HUES48 (cell line): ENCODE measurements around the gene FAT1.

Experiments
- H3K27ac ChIP-seq: one replicate; pipeline ENCODE4 v1.7.0; 2013; ENCODE audit warnings: low read depth, low read length, inconsistent platforms
- H3K27me3 ChIP-seq: 2 replicates; pipeline ENCODE4 v1.6.1; 2013; ENCODE audit warnings: mild to moderate bottlenecking, low read length; ENCODE audit not compliant: control insufficient read depth, insufficient read depth
- H3K36me3 ChIP-seq: 2 replicates; pipeline ENCODE4 v1.6.1; 2013; ENCODE audit warnings: low read length; ENCODE audit not compliant: control insufficient read depth, insufficient read depth
- H3K4me1 ChIP-seq: 2 replicates; pipeline ENCODE4 v1.6.1; 2013; ENCODE audit warnings: mild to moderate bottlenecking, low read length; ENCODE audit not compliant: control insufficient read depth, insufficient read depth
- H3K4me3 ChIP-seq: 2 replicates; pipeline ENCODE4 v1.5.1; 2013; ENCODE audit warnings: mild to moderate bottlenecking, low read depth, low read length
- H3K9ac ChIP-seq: 2 replicates; pipeline ENCODE4 v1.6.1; 2013; ENCODE audit warnings: mild to moderate bottlenecking, low read depth, low read length, moderate library complexity
- H3K9me3 ChIP-seq: 2 replicates; pipeline ENCODE4 v1.6.1; 2013; ENCODE audit warnings: low read length; ENCODE audit not compliant: control insufficient read depth, insufficient read depth

FAT1 gene

GRCh38 chr4:186749611-186750281, 26.1 kb upstream of the FAT1 start:
- Histone ChIP-seq H3K4me1 (no peaks in the 10 kb centered on the region), H3K27me3 (no peaks in the 10 kb centered on the region), H3K4me3 (no peak overlapping the region), H3K36me3 (no peaks in the 10 kb centered on the region), H3K27ac (no peak overlapping the region), H3K9ac (no peak overlapping the region), H3K9me3 (no peaks in the 10 kb centered on the region)

- Histone ChIP-seq H3K27me3 (no peaks in the 10 kb centered on the region), H3K9me3 (no peaks in the 10 kb centered on the region), H3K36me3 (no peaks in the 10 kb centered on the region), H3K4me1 (no peaks in the 10 kb centered on the region), H3K9ac (no peak overlapping the region), H3K4me3 (no peak overlapping the region), H3K27ac (no peak overlapping the region)
These were observed 22.9 kb upstream of the FAT1 start for GRCh38 chr4:186746581-186746980.

- no peak overlapping the region for H3K4me3 ChIP-seq
- no peaks in the 10 kb centered on the region for H3K27me3 ChIP-seq
- no peak overlapping the region for H3K9ac ChIP-seq
- no peaks in the 10 kb centered on the region for H3K9me3 ChIP-seq
- no peaks in the 10 kb centered on the region for H3K36me3 ChIP-seq
- H3K27ac ChIP-seq = no peak overlapping the region
- no peaks in the 10 kb centered on the region for H3K4me1 ChIP-seq
These were observed 19.6 kb upstream of the FAT1 start for GRCh38 chr4:186743261-186743660.

- H3K9me3 ChIP-seq = no peaks in the 10 kb centered on the region
- no peak overlapping the region for H3K4me3 ChIP-seq
- no peaks in the 10 kb centered on the region for H3K36me3 ChIP-seq
- no peaks in the 10 kb centered on the region for H3K27me3 ChIP-seq
- no peak overlapping the region for H3K27ac ChIP-seq
- no peak overlapping the region for H3K9ac ChIP-seq
- no peaks in the 10 kb centered on the region for H3K4me1 ChIP-seq
These were observed 17.2 kb upstream of the FAT1 start for GRCh38 chr4:186740822-186741221.

- Histone ChIP-seq H3K9me3 (no peaks in the 10 kb centered on the region), H3K9ac (no peak overlapping the region), H3K36me3 (no peaks in the 10 kb centered on the region), H3K27ac (no peak overlapping the region), H3K4me1 (no peaks in the 10 kb centered on the region), H3K27me3 (no peaks in the 10 kb centered on the region), H3K4me3 (no peak overlapping the region)
These were observed 16.3 kb upstream of the FAT1 start for GRCh38 chr4:186739802-186740434.

- H3K27ac ChIP-seq = no peak overlapping the region
- no peak overlapping the region for H3K4me3 ChIP-seq
- no peaks in the 10 kb centered on the region for H3K36me3 ChIP-seq
- H3K9me3 ChIP-seq = no peaks in the 10 kb centered on the region
- H3K27me3 ChIP-seq = no peaks in the 10 kb centered on the region
- no peak overlapping the region for H3K9ac ChIP-seq
- no peaks in the 10 kb centered on the region for H3K4me1 ChIP-seq
These were observed 15.7 kb upstream of the FAT1 start for GRCh38 chr4:186739317-186739716.

GRCh38 chr4:186738421-186738820, 14.8 kb upstream of the FAT1 start:
- Histone ChIP-seq H3K27me3 (no peaks in the 10 kb centered on the region), H3K9me3 (no peaks in the 10 kb centered on the region), H3K4me3 (no peak overlapping the region), H3K27ac (no peak overlapping the region), H3K36me3 (no peaks in the 10 kb centered on the region), H3K9ac (no peak overlapping the region), H3K4me1 (no peaks in the 10 kb centered on the region)

GRCh38 chr4:186737427-186737826, 13.8 kb upstream of the FAT1 start:
- no peaks in the 10 kb centered on the region for H3K9me3 ChIP-seq
- H3K4me1 ChIP-seq = no peaks in the 10 kb centered on the region
- no peak overlapping the region for H3K27ac ChIP-seq
- no peak overlapping the region for H3K4me3 ChIP-seq
- no peaks in the 10 kb centered on the region for H3K36me3 ChIP-seq
- H3K9ac ChIP-seq = no peak overlapping the region
- H3K27me3 ChIP-seq = no peaks in the 10 kb centered on the region

GRCh38 chr4:186736466-186736865, 12.8 kb upstream of the FAT1 start:
- Histone ChIP-seq H3K4me1 (no peaks in the 10 kb centered on the region), H3K27ac (no peak overlapping the region), H3K9ac (no peak overlapping the region), H3K36me3 (no peaks in the 10 kb centered on the region), H3K4me3 (no peak overlapping the region), H3K27me3 (no peaks in the 10 kb centered on the region), H3K9me3 (no peaks in the 10 kb centered on the region)

- H3K27me3 ChIP-seq = no peaks in the 10 kb centered on the region
- no peak overlapping the region for H3K27ac ChIP-seq
- no peaks in the 10 kb centered on the region for H3K9me3 ChIP-seq
- no peak overlapping the region for H3K4me3 ChIP-seq
- no peaks in the 10 kb centered on the region for H3K36me3 ChIP-seq
- no peaks in the 10 kb centered on the region for H3K4me1 ChIP-seq
- no peak overlapping the region for H3K9ac ChIP-seq
These were observed 10.6 kb upstream of the FAT1 start for GRCh38 chr4:186734251-186734650.

GRCh38 chr4:186733778-186734177, 10.1 kb upstream of the FAT1 start:
- peaks cover 3% of the 10 kb centered on the region for H3K4me1 ChIP-seq
- H3K9ac ChIP-seq = no peak overlapping the region
- H3K27me3 ChIP-seq = no peaks in the 10 kb centered on the region
- H3K36me3 ChIP-seq = no peaks in the 10 kb centered on the region
- H3K9me3 ChIP-seq = no peaks in the 10 kb centered on the region
- no peak overlapping the region for H3K27ac ChIP-seq
- H3K4me3 ChIP-seq = no peak overlapping the region
